Activated T-helper 9 cell treated with anti-CD3 and anti-CD28 coated beads, Interleukin-2, amount 50 U/mL, for 16 hours (primary cell): ENCODE measurements around the gene COPG1.
"Not testable (repeated sequence)": the region's sequence is repeated elsewhere in the genome, so short reads cannot be mapped to it uniquely, and the experiment has no call there.

Experiments used
- DNase-seq: peaks from one replicate; pipeline ENCODE4 v3.0.0-alpha.2; 2020; ENCODE audit warnings: low read depth

COPG1 gene

DNA sequence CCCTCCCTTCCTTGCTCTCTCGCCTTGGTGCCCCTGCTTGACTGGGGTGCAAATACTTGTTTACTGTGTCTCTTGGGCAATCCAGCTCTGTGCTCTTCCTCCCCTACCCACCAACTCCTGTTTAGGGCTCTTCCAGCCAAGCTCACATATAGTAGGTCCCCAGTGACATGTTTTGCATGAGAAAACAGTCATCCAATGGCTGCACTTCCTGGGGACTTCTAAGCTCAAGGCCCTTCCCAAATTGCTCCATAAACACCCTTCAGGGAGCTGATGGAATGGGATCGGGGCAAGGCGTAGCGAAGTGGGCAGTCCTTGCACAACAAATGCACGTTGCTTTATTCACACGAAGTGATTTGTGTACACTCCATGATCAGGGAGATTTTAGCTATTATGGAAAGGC is 9.4 kb upstream of the COPG1 start:
- DNase-seq: no peak

DNA sequence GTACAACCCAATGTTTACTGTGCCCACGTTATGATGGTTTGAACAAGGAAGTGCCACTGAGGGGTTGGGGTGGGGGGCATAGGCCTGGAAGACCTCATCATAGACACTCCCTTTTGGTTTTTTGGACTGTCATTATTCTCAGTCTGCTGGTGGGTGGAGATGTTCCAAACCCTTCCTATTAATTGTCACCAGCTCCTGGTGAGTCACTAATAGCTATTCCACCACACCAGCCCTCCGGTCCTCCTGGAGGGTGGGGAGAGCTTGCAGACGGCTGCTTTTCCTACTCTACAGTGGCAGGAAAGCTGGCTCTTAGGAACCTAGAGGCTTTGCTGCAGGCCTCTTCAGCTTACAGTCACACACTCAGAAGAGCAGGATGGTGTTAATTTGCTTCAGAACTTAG is 9.0 kb upstream of the COPG1 start:
- DNase-seq: no peak

GRCh38 chr3:129245141-129245540 is 4.3 kb upstream of the COPG1 start:
- no peak for DNase-seq

DNA sequence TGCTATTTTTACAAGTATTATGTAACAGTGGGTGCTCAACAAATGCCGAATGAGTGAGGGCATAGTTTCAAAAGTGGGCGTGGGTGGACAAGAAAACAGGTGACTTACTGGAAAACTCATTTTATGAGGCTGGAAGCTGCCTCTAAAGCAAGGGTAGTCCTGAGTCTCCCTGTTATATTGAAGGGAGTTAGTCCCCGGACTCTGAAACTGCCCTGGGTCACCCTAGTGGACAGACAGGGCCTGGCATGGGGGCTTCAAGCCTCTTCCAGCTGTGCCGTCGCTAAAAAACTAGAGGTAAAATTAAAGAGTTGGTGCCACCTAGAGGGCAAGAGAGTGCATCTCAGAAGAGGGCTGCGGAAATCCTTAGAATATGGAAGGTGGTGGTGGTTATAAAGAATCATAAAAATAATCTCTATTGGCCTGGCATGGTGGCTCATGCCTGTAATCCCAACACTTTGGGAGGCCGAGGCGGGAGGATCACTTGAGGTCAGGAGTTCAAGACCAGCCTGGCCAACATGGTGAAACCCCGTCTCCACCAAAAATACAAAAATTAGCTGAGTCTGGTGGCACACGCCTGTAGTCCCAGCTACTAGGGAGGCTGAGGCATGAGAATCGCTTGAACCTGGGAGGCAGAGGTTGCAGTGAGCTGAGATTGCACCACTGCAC is 3.6 kb upstream of the COPG1 start:
- peak; percentile 38 for DNase-seq

GRCh38 chr3:129246636-129247035 is 2.8 kb upstream of the COPG1 start:
- DNase-seq: no peak

- DNase-seq: no peak
Observed at GRCh38 chr3:129248286-129248979, 973 bp upstream of the COPG1 start.

- DNase-seq: no peak
Observed at GRCh38 chr3:129252748-129253147, 3.3 kb downstream of the COPG1 start.

GRCh38 chr3:129254536-129255230 is 5.3 kb downstream of the COPG1 start:
- DNase-seq: no peak

DNA sequence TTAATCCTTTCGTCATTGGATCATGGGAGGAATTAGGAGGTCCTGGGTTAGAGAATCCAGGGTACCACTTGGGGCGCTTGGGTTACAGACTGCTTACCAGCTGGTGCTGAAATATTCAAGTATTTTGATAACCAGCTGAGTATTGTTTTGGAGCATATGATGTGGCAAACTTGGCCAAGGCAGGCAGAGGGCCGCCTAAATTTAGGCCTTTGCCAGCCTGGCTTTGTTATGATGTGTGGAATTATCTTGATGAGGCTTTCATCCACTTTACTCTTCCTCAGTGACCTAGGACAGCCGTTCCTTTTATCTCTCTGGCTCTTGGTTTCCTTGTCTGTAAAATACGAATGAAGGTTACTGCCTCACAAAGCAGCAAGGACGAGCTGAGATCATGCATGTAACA is 6.9 kb downstream of the COPG1 start:
- DNase-seq: no peak

GRCh38 chr3:129257609-129258008 is 8.2 kb downstream of the COPG1 start:
- no peak for DNase-seq

- no peak for DNase-seq
Observed at GRCh38 chr3:129259612-129260477, 10.4 kb downstream of the COPG1 start.

DNA sequence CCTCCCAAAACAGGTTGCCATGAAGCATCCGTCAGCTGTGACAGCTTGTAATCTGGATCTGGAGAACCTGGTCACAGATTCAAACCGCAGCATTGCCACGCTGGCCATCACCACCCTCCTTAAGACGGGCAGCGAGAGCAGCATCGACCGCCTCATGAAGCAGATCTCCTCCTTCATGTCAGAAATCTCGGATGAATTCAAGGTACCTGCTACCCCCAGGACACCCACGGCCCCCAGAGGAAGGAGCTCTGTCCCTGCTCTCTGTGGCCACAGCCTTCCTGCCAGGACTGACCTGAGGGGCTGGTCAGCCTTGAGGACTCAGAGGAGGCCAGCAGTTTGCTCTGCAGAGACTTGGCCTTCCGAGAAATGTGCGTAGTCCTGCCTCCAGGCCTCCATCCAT is 11.2 kb downstream of the COPG1 start:
- no peak for DNase-seq

DNA sequence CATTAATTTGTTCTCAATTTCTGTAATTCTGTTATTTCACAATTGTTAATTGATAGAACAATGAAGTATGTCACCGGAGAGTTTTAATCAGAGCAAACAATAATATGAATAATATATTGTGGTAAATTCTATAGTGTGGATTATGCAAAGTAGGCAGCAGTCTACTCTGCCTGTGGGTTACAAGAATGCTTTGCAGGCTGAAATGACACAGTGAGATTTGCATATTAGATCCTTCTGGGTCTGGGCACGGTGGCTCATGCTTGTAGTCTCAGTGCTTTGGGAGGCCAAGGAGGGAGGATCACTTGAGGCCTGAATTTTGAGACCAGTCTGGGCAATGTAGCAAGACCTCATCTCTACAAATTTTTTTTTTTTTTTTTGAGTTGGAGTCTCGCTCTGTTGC is 12.5 kb downstream of the COPG1 start:
- DNase-seq: no peak

- DNase-seq: no peak
Observed at GRCh38 chr3:129263161-129263910, 13.9 kb downstream of the COPG1 start.

- DNase-seq: not testable (repeated sequence)
Observed at GRCh38 chr3:129264994-129265393, 15.6 kb downstream of the COPG1 start.

DNA sequence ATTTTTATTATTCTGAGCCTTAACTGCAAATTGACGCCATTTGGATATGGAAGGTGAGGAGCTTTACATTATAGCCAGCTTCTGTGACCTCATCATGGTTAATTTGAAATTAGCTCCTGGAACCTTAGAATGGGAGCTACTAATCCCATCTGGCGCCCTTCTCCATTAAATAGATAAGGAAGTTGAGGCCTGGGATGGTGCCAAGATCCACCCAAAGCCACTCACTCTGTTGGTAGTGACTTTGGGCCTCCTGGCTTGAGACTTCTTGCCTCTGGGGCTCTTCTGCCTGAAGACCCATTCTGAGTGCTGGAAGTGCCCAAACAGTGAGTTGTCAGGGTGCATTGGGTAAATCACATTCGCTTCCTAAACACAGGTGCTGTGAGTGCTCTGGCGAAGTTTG is 17.2 kb downstream of the COPG1 start:
- DNase-seq: no peak

GRCh38 chr3:129268396-129268795 is 19.0 kb downstream of the COPG1 start:
- no peak for DNase-seq

DNA sequence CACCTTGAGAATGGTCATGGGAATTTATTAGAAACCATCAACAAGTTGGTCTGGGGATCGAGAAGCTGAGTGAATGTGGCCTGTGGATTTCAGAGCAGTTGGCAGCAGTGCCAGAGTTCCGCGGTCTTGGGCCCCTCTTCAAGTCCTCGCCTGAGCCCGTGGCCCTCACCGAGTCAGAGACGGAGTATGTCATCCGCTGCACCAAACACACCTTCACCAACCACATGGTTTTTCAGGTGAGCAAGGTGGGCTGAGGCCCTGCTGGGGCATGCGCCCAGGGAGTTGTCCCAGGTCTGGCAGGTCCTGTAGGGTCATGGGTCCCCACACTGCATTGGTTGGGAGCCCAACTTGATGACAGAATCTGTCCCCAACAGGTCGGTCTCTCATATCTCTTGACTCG is 22.3 kb downstream of the COPG1 start:
- DNase-seq: no peak

DNA sequence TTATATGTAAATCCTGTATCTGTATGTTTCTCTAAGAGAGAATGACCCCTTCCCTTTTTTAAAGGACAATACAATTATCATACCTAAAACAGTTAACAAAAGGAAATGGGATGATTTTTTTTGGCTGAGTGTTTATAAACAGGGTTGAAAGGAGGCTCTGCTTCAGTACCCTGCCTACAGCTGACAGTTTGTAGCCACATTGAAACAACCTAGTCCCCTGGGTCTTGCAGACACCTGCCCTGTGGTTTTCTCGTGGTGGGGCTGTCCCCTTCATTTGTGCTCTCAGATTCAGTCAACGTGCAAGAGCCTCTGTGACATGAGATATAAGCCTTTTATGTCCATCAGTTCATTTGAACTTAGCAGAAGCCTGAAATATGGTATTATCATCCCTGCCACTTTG is 27.0 kb downstream of the COPG1 start:
- no peak for DNase-seq

- no peak for DNase-seq
Observed at GRCh38 chr3:129277829-129278271, 28.4 kb downstream of the COPG1 start.

GRCh38 chr3:129278439-129278965 is 29.1 kb downstream of the COPG1 start, which contains the start of gene HMCES:
HMCES (plus strand) TSS chr3:129278870; CDS start chr3:129279733, 863 bp downstream.
- peak; percentile 92 for DNase-seq
